GM10248 (cell line): ENCODE data around the gene PITPNC1.
"Not testable (repeated sequence)": the region's sequence is repeated elsewhere in the genome, so short reads cannot be mapped to it uniquely, and the experiment has no call there.

Experiments
- CTCF ChIA-PET: fragments of 300-600 bp; sonication (Branson Sonifier 250); formaldehyde crosslinking; extraction: SDS; loops from one replicate; lab custom pipeline; 2021; ENCODE audit warnings: antibody characterized with exemption; lab: Yijun Ruan, JAX
- POLR2A ChIA-PET: fragments of 350-650 bp; sonication (Branson Sonifier 250); formaldehyde crosslinking; extraction: SDS; loops from one replicate; lab custom pipeline; 2020; ENCODE audit warnings: antibody characterized with exemption; lab: Yijun Ruan, JAX
- DNase-seq: peaks from one replicate; pipeline ENCODE4 v3.0.0; 2012; ENCODE audit errors: extremely low spot score
- TF ChIP-seq, protein P1 (sequence below): IDR thresholded peaks from 2 replicates; pipeline ENCODE4 v1.5.1; 2012; ENCODE audit warnings: mild to moderate bottlenecking, low read depth; ENCODE audit errors: extremely low read depth, missing control alignments, control extremely low read depth

PITPNC1 gene

DNA sequence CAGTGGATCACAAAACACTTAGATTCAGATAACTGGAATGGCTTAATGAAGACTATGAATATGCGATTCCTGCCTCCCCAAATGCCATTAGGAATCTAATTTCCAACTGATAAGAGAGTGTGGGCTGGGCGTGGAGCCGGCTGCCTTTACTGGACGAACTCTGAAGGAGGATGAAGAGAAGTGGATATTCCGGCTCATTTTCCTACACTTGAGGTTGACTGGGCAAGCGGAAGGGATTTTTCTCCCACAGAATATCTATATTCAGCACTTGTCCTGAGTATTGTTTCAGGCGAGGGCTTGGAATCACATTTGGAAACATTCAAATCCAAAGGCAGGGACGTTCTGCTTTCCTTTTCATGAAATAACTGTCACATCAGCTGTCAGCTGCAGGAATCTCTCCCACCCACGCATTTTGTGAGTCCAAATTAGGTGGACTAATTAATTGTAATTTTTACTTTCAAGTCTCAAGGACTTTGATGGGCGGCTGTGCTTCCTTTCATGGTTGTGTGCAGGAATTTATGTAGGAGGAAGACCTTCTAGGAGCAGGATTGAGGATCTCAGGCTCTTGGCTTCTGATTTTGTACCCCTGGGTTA is 138.5 kb downstream of the PITPNC1 start:
- TF ChIP-seq, protein P1, sequence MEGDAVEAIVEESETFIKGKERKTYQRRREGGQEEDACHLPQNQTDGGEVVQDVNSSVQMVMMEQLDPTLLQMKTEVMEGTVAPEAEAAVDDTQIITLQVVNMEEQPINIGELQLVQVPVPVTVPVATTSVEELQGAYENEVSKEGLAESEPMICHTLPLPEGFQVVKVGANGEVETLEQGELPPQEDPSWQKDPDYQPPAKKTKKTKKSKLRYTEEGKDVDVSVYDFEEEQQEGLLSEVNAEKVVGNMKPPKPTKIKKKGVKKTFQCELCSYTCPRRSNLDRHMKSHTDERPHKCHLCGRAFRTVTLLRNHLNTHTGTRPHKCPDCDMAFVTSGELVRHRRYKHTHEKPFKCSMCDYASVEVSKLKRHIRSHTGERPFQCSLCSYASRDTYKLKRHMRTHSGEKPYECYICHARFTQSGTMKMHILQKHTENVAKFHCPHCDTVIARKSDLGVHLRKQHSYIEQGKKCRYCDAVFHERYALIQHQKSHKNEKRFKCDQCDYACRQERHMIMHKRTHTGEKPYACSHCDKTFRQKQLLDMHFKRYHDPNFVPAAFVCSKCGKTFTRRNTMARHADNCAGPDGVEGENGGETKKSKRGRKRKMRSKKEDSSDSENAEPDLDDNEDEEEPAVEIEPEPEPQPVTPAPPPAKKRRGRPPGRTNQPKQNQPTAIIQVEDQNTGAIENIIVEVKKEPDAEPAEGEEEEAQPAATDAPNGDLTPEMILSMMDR: no peak
- ChIA-PET CTCF (no interaction called here), POLR2A (no interaction called here)
- DNase-seq: no peak

DNA sequence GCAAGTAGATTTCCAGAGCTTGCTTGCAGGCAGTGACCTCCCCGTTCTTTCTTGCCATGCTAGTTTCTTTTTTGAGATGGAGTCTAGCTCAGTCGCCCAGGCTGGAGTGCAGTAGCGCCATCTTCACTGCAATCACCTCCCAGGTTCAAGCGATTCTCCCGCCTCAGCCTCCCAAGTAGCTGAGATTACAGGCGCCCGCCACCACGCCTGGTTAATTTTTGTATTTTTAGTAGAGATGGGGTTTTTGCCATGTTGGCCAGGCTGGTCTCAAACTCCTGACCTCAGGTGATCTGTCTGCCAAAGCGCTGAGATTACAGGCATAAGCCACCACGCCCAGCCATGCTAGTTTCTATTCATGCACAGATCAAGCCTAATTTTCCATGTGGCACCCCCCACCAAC is 139.5 kb downstream of the PITPNC1 start:
- POLR2A ChIA-PET, DNase-seq: not testable (repeated sequence)
- CTCF ChIA-PET: interaction anchor here (1.0 to 1.6 kb wide), 3 partner anchors 11 to 19 kb away, joined by 3 to 5 read pairs (median 3); no protein-coding TSS in a partner anchor

GRCh38 chr17:67517325-67517724 is 140.2 kb downstream of the PITPNC1 start:
- DNase-seq: no peak
- TF ChIP-seq, protein P1: no peak
- POLR2A ChIA-PET: no interaction called here
- CTCF ChIA-PET: interaction anchor here (1.0 to 1.6 kb wide), 5 partner anchors 10 to 20 kb away, joined by 3 to 5 read pairs (median 3); no protein-coding TSS in a partner anchor

DNA sequence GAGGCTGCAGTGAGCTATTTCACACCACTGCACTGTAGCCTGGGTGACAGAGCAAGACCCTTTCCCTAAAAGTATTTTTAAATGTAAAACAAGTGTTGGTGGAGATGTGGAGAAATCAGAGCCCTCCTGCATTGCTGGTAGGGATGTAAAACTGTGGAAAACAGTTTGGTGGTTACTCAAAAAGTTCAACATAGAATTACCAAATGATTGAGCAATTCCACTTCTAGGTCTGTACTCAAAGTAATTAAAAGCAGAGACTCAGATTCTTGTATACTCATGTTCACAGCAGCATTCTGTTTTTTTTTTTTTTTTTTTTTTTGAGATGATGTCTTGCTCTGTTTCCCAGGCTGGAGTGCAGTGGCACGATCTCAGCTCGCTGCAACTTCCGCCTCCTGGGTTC is 141.8 kb downstream of the PITPNC1 start:
- ChIA-PET POLR2A (interaction anchor here (1.0 kb wide), 1 partner anchor 38 kb away, joined by 3 read pairs; no protein-coding TSS in a partner anchor), CTCF (interaction anchor here (1.1 to 1.6 kb wide), 2 partner anchors 16 to 37 kb away, joined by 3 to 4 read pairs; no protein-coding TSS in a partner anchor)
- TF ChIP-seq, protein P1: no peak
- DNase-seq: no peak

GRCh38 chr17:67519801-67520251 is 142.7 kb downstream of the PITPNC1 start:
- ChIA-PET CTCF (interaction anchor here (1.2 to 1.7 kb wide), 2 partner anchors 8 to 145 kb away, joined by 4 to 5 read pairs; no protein-coding TSS in a partner anchor), POLR2A (no interaction called here)
- TF ChIP-seq, protein P1: no peak
- no peak for DNase-seq

DNA sequence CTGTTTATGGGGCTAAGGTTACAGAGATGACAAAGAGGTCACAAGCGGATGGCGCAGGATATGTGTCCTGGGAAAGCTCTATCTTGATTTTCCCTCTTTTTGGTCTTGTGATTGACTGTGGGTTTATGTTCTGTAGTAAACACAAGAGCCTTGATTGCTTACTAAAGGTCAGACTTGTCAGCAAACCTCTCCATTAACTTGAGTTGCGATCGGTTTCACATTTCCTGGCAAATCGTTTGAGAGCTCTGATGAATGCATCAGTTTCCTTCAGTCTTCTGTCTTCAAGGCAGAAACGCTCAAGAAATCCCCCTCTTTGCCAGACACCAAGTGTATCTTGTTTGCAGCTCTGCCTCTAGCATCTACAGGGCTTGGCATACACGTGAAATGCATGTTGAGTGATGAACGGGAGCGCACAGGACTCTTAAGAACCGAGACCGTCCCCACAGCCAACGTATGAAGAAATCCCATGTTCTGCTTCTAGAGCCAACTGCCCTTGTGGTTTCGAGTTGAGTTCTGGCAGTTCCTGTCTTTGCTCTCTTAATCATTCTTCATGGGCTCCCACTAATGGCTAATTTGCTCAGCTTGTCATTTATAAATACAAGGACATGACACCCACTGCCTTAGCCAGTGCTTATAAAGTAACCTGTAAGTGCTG is 143.3 kb downstream of the PITPNC1 start:
- DNase-seq: no peak
- CTCF ChIA-PET: interaction anchor here (1.2 to 1.7 kb wide), 2 partner anchors 9 to 145 kb away, joined by 4 to 5 read pairs; no protein-coding TSS in a partner anchor
- TF ChIP-seq, protein P1: no peak
- POLR2A ChIA-PET: no interaction called here
